ENCODE data around the gene TNFRSF4. TPM values are rescaled to one million over a fixed set of nuclear protein-coding genes. Genes with fewer than 3 reads are reported as not detected.

The TNFRSF4 gene
- total and polyA plus RNA-seq, 9 of the 15 experiments (the other 6 are each of a cell fraction or from before 2014, with no cell fraction given), result 0.07 to 0.44 (median 0.19) TPM; not detected in 5

DNA sequence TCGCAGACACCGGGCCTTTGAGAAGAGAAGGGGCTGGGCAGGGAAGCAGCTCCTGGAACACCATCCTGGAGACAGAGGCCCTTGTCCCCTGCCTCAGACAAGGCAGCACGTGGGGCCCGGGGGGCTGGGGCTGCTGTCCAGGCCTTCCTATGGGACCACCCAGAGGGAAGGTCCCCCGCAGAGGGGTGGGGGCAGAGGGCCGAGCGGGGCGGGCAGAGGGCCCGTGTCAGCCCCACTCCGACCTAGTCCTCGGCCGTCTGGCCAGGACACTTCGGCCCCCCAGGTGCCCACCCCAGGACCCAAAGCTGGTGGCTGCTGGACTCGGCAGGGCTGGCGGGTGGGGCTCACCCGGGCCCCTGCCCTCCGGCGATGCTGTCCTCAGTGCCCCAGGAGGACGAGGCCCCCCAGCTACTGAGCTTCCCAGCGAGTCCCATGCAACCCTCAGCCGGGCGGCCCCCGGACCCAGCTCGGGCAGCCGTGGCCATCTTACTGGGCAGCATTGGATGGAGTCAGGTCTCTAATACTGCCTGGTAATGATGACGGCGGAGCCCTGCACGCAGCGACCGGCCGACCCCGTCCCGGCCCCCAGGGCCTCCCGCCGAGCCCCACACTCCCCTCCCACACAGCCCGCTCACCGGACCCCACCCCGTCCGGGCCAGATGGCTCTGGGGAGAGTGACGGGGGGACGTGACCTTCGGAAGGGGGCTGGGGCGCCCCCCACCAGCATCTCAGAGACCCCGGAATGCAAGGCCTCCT lies 47.1 kb downstream of the TNFRSF4 start:
- H3K9ac ChIP-seq (ENCODE audit: insufficient read depth in 1 of 2, low read depth in 2 of 2, low read length in 2 of 2), result no peak overlapping the region
- peaks cover 74 to 95% of the 10 kb centered on the region in 2 experiments for H3K27me3 ChIP-seq (ENCODE audit: control insufficient read depth in 2 of 2, insufficient read depth in 2 of 2, low read length in 2 of 2)
- TF ChIP-seq ZBTB7A (IDR thresholded peaks at IDR 0.05; ENCODE audit: borderline replicate concordance, control insufficient read depth, low read depth, low read length) (peak; percentile 29; the same call in 1 of the 2 replicates), THRA (IDR thresholded peaks at IDR 0.05) (no peak), CREM (IDR thresholded peaks at IDR 0.05; ENCODE audit: low read depth) (no peak), ZNF444 (CRISPR knock-in tag; IDR thresholded peaks at IDR 0.05) (no peak), PCBP1 (IDR thresholded peaks at IDR 0.05; ENCODE audit: low read depth, low read length, poor library complexity, severe bottlenecking) (peak; percentile 26), ZNF143 (CRISPR knock-in tag; IDR thresholded peaks at IDR 0.05) (no peak)
- TF ChIP-seq, protein P1, sequence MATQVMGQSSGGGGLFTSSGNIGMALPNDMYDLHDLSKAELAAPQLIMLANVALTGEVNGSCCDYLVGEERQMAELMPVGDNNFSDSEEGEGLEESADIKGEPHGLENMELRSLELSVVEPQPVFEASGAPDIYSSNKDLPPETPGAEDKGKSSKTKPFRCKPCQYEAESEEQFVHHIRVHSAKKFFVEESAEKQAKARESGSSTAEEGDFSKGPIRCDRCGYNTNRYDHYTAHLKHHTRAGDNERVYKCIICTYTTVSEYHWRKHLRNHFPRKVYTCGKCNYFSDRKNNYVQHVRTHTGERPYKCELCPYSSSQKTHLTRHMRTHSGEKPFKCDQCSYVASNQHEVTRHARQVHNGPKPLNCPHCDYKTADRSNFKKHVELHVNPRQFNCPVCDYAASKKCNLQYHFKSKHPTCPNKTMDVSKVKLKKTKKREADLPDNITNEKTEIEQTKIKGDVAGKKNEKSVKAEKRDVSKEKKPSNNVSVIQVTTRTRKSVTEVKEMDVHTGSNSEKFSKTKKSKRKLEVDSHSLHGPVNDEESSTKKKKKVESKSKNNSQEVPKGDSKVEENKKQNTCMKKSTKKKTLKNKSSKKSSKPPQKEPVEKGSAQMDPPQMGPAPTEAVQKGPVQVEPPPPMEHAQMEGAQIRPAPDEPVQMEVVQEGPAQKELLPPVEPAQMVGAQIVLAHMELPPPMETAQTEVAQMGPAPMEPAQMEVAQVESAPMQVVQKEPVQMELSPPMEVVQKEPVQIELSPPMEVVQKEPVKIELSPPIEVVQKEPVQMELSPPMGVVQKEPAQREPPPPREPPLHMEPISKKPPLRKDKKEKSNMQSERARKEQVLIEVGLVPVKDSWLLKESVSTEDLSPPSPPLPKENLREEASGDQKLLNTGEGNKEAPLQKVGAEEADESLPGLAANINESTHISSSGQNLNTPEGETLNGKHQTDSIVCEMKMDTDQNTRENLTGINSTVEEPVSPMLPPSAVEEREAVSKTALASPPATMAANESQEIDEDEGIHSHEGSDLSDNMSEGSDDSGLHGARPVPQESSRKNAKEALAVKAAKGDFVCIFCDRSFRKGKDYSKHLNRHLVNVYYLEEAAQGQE (IDR thresholded peaks at IDR 0.05; ENCODE audit: borderline replicate concordance), result no peak
- TF ChIP-seq, protein P1 (CRISPR knock-in tag; IDR thresholded peaks at IDR 0.05; ENCODE audit: low read depth), result no peak
- TF ChIP-seq, protein P2, sequence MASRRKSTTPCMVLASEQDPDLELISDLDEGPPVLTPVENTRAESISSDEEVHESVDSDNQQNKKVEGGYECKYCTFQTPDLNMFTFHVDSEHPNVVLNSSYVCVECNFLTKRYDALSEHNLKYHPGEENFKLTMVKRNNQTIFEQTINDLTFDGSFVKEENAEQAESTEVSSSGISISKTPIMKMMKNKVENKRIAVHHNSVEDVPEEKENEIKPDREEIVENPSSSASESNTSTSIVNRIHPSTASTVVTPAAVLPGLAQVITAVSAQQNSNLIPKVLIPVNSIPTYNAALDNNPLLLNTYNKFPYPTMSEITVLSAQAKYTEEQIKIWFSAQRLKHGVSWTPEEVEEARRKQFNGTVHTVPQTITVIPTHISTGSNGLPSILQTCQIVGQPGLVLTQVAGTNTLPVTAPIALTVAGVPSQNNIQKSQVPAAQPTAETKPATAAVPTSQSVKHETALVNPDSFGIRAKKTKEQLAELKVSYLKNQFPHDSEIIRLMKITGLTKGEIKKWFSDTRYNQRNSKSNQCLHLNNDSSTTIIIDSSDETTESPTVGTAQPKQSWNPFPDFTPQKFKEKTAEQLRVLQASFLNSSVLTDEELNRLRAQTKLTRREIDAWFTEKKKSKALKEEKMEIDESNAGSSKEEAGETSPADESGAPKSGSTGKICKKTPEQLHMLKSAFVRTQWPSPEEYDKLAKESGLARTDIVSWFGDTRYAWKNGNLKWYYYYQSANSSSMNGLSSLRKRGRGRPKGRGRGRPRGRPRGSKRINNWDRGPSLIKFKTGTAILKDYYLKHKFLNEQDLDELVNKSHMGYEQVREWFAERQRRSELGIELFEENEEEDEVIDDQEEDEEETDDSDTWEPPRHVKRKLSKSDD (conservative IDR thresholded peaks at IDR 0.05; ENCODE audit: low read length), result no peak
- intact Hi-C loops (cut with micrococcal nuclease) (no loop called here), in situ Hi-C loops (cut with MboI) (no loop called here)
- H3K36me3 ChIP-seq (ENCODE audit: control insufficient read depth, insufficient read depth, low read length), result no peaks in the 10 kb centered on the region
- H3K79me2 ChIP-seq (ENCODE audit: control insufficient read depth, insufficient read depth, low read length), result no peaks in the 10 kb centered on the region
- no peaks in the 10 kb centered on the region for H3K9me3 ChIP-seq (replicated peaks; ENCODE audit: control insufficient read depth, insufficient read depth, low read depth, low read length)
- 10% methylated on average over 31 of the region's 44 CpGs for WGBS (ENCODE audit: insufficient coverage, low coverage, missing lambda C conversion rate)
- H3K4me1 ChIP-seq (replicated peaks in 1 of 2; ENCODE audit: control insufficient read depth in 2 of 2, insufficient read depth in 2 of 2, low read length in 2 of 2), result peaks cover 0 to 93% of the 10 kb centered on the region in 2 experiments; a peak in 2 of 5 replicates
- no peak for ATAC-seq
- peaks cover 6% of the 10 kb centered on the region; the same call in 1 of the 2 replicates for H4K20me1 ChIP-seq (replicated peaks; ENCODE audit: control insufficient read depth, insufficient read depth, low read length)
- H3K4me3 ChIP-seq, result no peak overlapping the region
- no peak for DNase-seq (ENCODE audit: extremely low read depth in 1 of 4, low spot score in 3 of 4)
- no peak overlapping the region for H2AFZ ChIP-seq (ENCODE audit: low read depth, low read length)
- H3K4me2 ChIP-seq (ENCODE audit: insufficient read depth, low read length), result no peak overlapping the region
- BruUV-seq (replicated peaks), result no TSS peak
- H3K27ac ChIP-seq (ENCODE audit: extremely low read depth, low read depth, low read length), result no peak overlapping the region
- ChIA-PET POLR2A (no interaction called here), CTCF (ENCODE audit: low intra/inter-chr PET ratio) (no interaction called here)
- no peak for FAIRE-seq
- no peaks in the 10 kb centered on the region for H3K9me1 ChIP-seq (ENCODE audit: control insufficient read depth, insufficient read depth, low read length)

Data from K562 (cell line).